Globus pallidus (tissue), 1 donor: ENCODE data around the gene LTA.

Source experiments
- DNase-seq: peaks from one replicate; pipeline ENCODE4 v3.0.0-alpha.2; 2015; ENCODE audit warnings: low spot score

Gene LTA

GRCh38 chr6:31572041-31572911 is at the start of gene LTA:
Gene LTA (plus strand): TSS chr6:31572289. CDS start chr6:31572743, 454 bp downstream.
- no peak for DNase-seq

- DNase-seq, result no peak
Observed at GRCh38 chr6:31525553-31525931, 46.5 kb upstream of the LTA start.

GRCh38 chr6:31525932-31526591 is 46.0 kb upstream of the LTA start:
- no peak for DNase-seq

- DNase-seq, result no peak
Observed at GRCh38 chr6:31528307-31528777, 43.7 kb upstream of the LTA start.

- DNase-seq, result no peak
Observed at GRCh38 chr6:31528821-31529328, 43.2 kb upstream of the LTA start, which contains the start of gene MCCD1. Gene MCCD1 (plus strand): TSS chr6:31528962. CDS start chr6:31529015, 53 bp downstream.

- no peak for DNase-seq
Observed at GRCh38 chr6:31529329-31530150, 42.5 kb upstream of the LTA start.

- DNase-seq, result no peak
Observed at GRCh38 chr6:31530659-31531058, 41.4 kb upstream of the LTA start.

GRCh38 chr6:31531162-31531561 is 40.9 kb upstream of the LTA start:
- no peak for DNase-seq

- DNase-seq, result no peak
Observed at GRCh38 chr6:31531771-31532643, 40.1 kb upstream of the LTA start.

GRCh38 chr6:31532644-31533454 is 39.2 kb upstream of the LTA start:
- DNase-seq, result no peak

GRCh38 chr6:31533455-31533841 is 38.6 kb upstream of the LTA start:
- no peak for DNase-seq

GRCh38 chr6:31534011-31534410 is 38.1 kb upstream of the LTA start:
- DNase-seq, result no peak

- DNase-seq, result no peak
Observed at GRCh38 chr6:31534521-31535040, 37.5 kb upstream of the LTA start.

- no peak for DNase-seq
Observed at GRCh38 chr6:31535538-31536324, 36.4 kb upstream of the LTA start.

- DNase-seq, result no peak
Observed at GRCh38 chr6:31538805-31539400, 33.2 kb upstream of the LTA start.

GRCh38 chr6:31540640-31541039 is 31.4 kb upstream of the LTA start:
- no peak for DNase-seq

GRCh38 chr6:31541059-31541657 is 30.9 kb upstream of the LTA start:
- DNase-seq, result no peak
